ENCODE results near the gene CEP135.
"Not testable (repeated sequence)": the region's sequence is repeated elsewhere in the genome, so short reads cannot be mapped to it uniquely, and the experiment has no call there.

The CEP135 gene

DNA sequence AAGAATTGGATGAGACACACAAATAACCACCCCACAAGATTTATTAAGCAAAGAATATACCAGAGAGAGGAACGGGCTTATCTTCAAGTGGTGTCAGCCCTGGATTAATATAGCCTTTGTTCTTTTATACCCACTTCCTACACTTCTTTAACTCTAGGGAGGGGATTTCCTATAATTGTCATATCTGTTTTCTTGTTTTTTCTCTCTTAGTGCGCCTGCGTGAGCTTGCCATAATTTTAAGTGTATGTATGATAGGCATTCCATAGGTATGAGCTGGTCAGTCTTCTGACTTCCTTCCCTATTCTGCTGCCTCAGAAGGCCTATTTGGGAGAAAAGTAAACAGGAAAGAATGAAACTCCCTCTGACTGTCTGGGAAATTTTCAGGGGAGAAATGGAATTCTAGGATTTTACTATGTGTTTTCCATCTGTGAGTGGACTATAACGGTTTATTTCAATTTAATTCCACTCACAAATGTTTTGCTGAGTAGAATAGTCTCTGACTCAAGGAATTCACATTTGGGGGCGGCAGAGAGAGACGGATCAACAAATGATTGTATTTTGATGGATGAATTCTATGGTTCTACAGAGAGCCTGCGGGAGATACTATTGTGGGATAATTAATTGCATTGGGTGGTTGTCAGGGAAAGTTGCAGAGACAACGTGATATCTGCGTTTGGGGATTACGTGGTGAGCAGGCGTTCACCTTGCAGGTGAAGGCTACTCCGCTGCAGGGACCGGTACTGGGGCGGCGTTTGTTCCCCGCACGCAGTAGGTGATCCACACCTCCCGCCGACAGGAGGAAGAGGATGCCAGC, 626 bp upstream of the CEP135 start:
- DNase-seq = no peak

DNA sequence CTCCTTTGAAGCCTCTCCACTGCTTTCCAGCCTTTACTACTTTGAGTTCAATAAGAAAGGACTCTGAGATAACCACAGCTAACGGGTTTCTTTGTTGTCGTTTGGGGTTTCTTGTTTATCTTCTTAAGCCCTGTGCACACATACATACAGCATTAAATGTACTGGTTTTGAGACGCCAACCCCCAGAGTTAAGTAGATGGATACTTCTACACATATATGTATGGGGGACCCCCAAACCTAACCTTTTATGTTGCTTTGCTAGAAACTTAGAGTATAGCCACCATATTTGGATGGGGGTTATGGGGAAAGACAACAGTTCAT, 697 bp downstream of the CEP135 start:
- DNase-seq = no peak

DNA sequence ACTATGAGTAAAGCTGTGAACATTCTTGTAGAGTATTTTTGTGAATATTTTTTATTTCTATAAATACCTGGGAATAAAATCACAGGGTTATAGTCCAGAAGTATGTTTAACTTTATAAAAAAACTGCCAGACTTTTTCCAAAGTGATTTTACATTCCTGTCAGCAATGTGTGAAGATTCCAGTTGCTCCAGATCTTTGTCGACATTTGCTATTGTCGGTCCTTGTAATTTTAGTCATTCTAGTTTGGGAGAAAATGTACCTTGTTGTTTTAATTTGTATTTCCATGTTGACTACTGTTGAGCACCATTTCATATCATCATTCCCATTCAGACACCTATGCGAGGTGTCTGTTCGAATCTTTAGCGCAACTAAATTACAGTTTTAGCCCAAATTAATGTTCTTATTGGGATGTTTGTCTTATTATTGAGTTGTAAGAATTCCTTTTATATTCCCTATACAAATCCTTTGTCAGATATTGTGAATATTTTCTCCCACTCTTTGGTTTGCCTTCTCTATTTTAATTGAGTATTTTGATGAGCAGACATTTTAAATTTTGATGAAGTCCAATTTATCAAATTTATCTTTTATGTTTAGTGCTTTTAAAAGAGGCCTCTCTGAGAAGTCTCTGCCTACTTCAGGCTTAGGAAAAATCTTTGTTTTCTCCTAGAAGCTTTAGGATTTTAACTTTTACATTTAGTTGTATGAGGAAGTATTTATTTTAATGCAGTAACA, 2.6 kb downstream of the CEP135 start:
- no peak for DNase-seq

DNA sequence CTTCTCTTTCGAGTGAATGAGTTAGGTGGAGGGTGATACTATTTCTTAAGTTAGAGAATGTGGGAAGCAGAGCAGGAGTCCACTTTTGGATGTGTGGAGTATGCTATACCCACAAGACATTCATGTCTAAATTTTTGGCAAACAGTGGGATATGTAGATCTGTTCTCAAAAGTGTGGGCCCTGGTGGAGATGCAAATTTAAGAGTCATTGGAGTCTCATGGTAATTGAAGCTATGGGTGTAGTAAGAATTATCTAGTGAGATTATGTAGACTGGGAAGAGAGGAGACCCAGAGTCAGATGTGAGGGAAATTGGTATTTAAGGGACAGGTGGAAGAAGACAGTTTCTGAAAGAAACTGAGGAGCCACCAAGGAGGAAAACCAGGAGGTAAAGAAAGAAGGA, 7.0 kb downstream of the CEP135 start:
- no peak for DNase-seq

DNA sequence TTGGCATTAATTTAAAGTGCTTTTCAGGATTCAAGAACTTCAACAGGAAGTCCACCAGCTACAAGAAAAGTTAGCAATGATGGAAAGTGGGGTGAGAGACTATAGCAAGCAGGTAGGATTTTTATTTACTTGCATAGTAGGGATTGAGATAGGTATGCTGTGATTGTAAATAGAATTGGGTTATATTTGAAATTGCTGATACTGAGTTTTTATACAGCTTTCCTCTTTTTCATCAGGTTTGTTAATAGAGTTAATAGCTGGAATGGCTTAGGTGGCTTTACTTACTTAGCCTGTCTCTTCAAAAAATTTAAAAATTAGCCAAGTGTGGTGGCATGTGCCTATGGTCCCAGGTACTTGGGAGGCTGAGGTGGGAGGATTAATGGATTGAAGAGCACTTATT, 10.9 kb downstream of the CEP135 start:
- DNase-seq = no peak

DNA sequence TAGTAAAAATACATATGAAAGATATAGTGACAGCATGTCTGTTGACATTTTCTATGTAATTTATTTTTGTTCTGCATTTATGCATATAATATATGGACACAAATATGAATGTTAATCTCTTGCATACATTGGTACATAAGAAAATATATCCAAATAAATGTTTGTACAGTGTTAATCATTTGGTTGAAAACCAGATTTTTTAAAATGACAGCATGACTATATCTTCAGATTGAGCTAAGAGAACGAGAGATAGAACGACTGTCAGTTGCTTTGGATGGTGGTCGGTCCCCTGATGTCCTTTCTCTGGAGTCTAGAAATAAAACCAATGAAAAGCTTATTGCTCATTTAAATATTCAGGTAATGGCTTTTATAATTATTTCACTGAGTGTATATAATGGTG, 15.3 kb downstream of the CEP135 start:
- no peak for DNase-seq

DNA sequence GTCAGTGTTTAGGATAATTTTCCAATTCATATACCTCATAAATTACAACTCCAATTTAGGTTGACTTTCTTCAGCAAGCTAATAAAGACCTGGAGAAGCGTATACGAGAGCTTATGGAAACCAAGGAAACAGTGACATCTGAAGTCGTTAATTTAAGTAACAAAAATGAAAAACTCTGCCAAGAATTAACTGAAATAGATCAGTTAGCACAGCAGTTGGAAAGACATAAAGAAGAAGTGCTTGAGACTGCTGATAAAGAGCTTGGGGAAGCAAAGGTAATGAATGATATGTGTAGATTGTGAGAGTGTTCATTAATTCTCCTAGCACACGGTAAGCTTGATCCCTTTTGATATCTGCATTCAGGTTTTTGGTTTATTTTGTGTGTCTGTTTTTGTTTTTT, 16.8 kb downstream of the CEP135 start:
- DNase-seq = no peak

DNA sequence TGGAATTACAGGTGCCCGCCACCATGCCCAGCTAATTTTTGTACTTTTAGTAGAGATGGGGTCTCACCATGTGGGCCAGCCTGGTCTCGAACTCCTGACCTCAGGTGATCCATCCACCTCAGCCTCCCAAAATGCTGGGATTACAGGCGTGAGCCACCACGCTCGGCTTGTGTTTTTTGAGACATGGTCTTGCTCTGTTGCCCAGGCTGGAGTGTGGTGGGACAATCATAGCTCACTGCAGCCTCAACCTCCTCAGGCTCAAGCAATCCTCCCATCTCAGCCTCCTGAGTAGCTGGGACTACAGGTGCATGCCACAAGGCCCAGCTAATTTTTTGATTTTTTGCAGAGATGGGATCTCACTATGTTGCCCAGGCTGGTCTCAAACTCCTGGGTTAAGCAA, 17.6 kb downstream of the CEP135 start:
- DNase-seq = not testable (repeated sequence)

DNA sequence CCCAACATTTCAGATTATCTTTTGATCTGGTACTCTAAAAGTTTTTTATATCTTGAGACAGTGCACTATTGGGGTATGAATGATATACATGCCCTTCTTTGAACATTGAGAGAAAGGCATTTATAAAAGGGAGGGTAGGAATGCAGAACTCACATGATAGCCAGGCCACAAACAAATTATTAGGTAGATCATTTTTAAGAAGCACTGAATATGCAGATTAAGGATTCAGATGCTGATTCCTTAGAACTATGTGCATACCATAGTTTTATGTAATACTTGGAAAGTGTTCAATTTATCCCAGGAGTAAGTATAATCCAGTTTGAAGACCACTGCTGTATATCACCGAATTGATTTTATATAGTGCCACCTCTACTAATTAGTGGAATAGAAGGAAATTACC, 18.6 kb downstream of the CEP135 start:
- DNase-seq = no peak

DNA sequence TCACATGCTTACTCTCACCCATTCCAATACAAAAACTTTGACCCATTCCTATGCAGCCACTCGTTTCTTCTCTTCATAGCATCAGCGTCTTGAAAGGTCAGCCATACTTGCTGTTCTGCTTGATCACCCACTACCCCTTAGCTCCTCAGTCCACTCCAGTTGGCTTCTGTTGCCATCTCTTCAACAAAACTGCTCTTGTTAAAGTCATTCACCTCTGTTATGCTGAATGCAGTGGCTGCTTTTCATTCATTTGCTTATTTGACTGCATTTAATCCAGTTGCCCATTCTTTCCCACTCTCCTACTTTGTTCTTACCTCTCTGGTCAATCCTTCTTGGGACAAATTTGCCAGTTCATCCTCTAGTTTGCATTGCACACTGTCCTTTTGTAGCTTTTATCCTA, 24.9 kb downstream of the CEP135 start:
- no peak for DNase-seq

DNA sequence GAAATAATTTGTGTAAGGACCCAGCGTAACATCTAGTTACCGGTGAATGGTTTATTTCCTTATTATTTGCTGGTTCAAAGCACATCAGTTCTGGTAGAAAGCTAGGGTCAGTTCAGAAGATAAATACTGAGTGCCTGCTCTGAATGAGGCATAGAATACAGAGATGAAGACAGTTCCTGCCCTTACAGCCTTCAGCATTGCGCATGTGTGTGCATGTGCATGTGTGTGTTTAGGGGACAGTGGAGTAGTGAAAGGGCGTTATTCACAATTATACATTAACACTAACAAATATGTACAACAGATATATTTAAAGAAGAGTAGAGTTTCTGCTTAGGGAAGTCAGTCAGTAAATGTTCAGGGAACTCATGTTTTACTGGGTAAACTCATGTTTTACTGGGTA, 29.1 kb downstream of the CEP135 start:
- DNase-seq = no peak

DNA sequence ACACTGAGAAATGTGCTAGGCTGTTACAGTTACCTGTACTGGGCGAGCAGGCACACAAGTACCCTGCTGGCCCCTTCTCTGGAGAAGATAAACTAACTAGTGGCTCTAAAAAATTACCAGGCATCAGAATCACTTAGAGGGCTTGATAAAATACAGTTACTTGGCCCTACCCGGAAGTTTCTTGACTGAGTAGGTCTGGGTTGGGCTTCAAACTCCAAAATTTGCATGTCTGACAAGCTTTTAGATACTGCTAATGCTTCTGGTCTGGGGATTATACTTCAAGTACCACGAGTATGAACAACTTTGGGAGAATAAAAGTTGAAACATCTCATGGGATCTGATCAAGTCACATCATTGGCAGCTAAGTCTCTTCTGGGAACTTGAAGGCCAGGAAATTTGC, 30.8 kb downstream of the CEP135 start:
- DNase-seq = no peak

DNA sequence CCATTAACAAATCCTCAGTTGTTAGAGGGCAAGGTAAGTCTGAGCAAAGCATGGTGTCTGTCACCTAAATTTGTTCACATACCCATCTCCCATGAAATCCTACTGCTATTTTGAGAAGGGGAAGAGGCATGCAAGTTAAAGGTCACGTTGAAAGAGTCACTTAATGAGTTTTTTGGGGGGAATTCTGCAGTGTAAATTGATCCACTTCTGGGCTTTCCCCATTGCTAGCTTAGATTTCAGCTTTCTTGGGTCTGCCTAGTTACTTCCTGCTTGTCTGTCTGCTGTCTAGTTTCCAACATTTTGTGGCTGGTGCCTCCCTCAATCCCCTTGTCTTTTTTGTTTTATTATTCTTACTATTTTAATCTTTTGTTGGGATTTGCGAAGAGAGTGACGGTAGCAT, 32.0 kb downstream of the CEP135 start:
- DNase-seq = no peak

DNA sequence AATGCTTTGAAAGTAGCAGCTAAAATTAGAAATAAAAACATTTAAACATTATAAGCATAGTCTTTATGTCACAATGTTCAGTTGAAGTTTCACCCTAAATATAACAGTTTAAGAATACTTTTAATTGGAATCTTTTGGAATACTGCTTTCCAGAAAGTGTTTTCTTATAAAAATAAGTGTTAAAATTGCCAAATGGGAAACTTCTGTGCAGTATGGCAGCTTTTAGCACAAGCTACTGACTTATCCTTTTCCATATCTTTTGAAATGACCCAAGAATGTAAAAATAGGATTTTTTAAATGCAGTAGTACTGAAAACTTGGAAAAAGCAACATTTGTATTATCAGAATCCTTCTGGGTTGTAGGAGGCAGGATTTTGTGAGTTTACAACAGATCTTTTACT, 34.2 kb downstream of the CEP135 start:
- no peak for DNase-seq

DNA sequence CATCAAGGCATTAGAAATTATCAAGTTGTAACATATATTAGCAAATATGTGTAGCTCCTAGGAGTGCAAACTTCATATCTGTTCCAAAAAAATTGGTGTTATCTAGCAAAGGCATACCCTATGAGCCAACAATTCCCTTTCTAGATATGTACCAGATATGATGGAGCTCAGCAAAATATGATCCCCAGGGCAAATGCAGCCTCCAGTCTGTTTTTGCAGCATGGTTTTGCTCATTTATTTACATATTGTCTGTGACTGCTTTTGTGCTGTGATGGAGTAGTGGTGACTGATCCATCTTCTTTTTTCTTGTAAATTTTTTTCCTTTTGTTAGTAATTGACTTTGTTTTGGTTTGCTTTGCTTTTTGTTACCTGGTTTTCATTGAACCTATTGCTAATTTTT, 41.0 kb downstream of the CEP135 start:
- no peak for DNase-seq

DNA sequence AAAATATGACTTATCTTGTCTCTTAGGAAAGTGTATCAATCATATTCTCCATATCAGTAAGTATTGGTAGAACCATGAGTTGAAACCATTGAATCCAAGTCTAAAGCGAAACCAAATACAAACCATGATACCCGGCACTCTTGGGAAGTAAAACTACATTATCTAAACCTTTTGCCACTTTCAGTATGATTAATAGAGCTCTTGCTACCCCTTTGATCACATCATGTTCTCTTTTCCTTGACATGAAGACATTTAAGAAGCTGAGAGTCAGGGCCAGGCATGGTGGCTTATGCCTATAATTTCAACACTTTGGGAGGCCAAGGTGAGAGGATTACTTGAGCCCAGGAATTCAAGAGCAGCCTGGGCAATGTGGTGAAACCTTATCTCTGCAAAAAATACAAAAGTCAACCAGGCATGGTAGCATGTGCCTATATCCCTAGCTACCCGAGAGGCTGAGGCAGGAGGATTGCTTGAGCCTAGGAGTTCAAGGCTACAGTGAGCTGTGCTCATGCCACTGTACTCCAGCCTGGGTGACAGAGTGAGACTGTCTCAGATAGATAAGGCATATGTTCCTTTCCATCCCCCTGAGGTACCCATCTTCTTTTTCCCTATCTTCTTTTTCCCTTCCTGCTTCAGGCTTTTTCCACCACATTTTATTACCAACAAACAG, 45.4 kb downstream of the CEP135 start:
- DNase-seq = no peak

DNA sequence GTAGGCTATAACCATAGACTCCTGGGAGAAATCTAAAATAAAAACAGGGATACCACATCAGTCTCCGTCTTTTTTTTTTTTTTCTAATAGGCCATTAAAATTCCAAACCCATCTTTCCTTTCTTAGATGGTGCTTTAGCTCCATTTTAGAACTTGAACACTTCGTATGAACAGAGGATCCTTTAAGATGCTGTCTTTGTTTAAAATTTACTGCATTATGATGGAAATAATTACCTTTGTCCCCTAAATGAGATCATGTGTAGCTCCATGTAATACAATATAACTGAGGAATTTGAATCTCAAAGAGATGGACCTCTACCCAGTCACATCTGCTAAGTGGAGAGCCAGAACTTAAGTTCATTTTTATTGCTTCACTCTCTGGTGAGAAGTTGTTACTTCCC, 47.9 kb downstream of the CEP135 start:
- DNase-seq = no peak

DNA sequence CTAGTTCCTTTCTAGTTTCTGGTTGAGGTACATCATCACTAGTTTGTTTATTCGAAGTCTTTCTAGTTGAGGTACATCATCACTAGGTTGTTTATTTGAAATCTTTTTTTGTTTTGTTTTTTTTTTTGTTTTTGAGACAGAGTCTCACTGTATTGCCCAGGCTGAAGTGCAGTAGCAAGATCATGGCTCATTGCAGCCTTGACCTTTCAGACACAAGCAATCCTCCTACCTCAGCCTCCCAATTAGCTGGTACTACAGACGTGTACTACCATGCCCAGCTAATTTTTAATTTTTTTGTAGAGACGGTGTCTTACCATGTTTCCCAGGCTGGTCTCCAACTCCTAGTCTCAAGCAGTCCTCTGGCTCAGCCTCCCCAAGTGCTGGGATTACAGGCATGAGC, 54.9 kb downstream of the CEP135 start:
- DNase-seq = no peak

DNA sequence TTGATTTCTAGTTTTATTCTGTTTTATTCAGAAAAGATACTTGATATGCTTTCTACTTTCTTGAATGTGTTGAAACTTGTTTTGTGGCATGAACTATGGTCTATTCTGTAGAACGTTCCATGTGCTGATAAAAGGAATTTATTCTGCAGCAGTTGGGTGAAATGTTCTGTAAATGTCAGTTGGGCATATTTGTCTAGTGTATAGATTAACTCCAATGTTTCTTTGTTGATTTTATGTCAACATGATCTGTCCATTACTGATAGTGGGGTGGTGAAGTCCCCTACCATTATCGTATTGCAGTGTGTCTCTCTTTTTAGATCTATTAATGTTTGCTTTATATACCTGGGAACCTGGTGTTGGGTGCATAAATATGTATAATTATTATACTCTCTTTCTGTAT, 55.5 kb downstream of the CEP135 start:
- no peak for DNase-seq

DNA sequence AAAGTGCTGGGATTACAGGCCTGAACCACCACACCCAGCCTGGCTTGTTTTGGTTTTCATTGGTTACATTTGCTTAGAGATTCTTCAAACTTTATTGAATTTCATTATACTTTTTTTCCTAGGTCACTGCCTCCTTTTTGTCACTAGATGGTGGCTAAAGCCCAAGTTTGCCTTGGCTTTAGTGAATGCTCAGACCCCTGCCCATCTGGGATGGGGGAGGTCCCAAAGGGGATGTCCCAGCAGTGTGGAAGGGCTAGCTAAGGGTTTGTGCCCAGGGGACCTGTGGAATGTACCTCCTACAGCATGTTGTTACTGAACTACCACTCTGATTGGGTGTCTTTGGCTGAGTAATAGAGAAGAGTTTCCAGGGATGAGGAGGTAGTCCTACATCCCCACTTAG, 58.4 kb downstream of the CEP135 start:
- DNase-seq = no peak

DNA sequence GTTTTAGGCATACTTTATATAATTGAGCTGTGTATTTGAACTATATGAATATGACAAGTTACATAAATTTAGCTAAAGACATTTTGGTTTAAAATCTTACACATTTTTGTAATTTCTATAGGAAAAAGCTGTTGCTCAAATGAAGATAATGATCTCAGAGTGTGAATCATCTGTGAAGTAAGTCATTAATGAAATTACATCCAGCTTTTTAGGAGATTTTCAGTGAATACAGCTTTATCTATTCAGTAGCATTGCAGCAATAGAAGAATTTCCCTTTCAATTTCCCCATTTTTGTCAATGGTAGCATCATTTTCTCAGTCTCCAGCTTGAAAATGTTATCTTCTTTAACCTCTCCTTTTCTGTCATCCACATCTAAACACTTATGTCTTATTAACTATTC, 59.5 kb downstream of the CEP135 start:
- no peak for DNase-seq

DNA sequence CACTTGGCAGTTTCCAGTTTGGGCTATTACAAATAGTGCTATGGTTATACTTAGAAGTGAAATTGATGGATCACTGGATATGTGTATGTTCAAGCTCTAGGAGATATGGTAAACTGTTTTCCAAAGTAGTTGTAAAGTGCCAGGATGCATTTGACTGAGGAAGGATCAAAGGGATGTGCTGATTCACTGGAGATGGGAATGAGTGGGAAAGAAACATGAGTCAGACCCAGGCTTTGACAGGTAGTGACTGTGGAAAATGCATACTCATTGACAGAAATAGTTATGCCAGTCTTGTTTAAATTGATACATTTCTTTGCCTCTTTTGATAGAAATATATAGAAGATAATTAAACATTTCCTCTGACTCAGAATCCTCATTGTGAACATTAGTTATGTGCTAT, 77.9 kb downstream of the CEP135 start:
- no peak for DNase-seq

DNA sequence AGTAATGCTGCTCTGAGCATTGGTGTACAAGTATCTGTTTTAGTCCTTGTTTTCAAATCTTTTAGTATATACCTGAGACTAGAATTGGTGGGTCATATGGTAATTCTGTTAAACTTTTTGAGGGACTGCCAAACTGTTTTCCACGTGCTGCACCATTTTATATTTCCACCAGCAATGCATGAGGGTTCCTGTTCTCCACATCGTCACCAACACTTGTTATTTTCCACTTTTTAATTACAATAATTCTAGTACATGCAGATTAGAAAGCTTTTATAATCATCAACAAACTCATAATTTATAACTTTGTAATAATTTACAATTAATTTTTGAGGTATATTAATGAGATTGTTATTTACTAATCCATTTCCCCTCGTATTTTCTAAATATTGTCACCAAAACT, 79.4 kb downstream of the CEP135 start:
- no peak for DNase-seq

DNA sequence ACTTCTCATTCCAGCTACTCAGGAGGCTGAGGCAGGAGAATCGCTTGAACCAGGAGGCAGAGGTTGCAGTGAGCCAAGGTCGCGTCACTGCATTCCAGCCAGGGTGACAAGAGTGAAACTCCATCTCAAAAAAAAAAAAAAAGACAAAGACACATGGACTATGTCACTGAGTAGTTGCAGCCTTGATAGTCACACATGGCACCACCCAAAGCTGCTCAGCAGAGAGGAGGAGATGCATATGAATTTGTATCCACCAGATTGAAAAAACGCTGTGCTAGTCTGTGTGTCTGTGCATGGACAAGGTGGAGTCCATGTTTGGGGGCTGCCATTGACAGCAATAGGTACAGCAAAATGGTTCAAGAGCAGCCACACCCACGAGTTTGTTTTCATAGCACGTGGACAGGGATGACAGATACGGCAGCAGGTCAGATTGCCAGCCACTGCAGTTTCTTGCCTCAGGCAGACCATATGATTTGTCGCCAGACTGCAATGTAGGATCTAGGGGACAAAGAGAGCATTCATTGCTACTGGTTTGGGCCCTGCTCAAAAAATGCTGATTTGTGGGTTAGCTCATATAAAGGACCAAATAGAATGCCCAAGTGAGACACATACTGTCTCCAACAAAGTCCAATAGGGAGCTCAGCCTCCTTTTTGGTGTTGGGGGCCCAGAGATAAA, 89.9 kb downstream of the CEP135 start:
- peak; percentile 35 for DNase-seq

Measured in NCI-H1048 (cell line).